Measurements from ENCODE around the gene WNT9A.
"Not testable (repeated sequence)": the region's sequence is repeated elsewhere in the genome, so short reads cannot be mapped to it uniquely, and the experiment has no call there.

WNT9A gene, protein sequence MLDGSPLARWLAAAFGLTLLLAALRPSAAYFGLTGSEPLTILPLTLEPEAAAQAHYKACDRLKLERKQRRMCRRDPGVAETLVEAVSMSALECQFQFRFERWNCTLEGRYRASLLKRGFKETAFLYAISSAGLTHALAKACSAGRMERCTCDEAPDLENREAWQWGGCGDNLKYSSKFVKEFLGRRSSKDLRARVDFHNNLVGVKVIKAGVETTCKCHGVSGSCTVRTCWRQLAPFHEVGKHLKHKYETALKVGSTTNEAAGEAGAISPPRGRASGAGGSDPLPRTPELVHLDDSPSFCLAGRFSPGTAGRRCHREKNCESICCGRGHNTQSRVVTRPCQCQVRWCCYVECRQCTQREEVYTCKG

GRCh38 chr1:227947676-227948492 is at the start of gene WNT9A:
TSS of gene WNT9A (minus strand) at chr1:227947932. CDS start at chr1:227947887, 45 bp downstream.
- DNase-seq, result no peak

DNA sequence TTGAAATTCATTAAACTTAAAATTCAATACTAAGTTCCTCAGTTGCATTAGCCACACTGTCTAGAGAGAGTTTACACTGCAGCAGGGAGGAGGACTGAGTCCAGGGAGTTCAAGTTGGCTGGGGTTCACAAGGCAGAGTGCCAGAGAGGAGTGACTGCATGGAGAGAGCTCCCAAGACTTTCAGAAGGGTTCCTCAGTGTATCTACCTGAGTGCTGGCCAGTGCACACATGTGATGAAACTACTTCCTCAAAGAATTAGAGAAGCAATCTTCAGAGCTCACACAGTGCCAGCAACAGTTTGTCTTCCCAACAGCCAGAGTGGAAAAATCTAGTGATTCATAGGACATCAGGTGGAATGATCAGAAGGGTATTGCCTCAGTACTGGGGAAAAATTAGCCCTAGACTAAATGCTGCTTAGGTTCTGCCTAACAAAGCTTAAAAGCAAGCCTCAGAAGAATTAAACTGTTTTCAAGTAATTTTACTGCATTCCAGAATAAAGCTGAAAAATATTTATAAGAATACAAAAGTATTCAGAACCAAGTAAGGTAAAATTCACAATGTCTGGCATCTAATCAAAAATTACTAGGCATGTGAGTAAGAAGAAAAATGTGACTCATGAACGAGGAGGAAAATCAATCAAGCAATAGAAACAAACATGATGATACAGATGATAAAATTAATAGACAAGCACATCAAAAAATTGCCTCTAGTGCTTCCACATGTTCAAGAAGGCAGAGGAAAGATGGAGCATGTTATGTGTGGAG is 48.6 kb upstream of the WNT9A start:
- no peak for DNase-seq

DNA sequence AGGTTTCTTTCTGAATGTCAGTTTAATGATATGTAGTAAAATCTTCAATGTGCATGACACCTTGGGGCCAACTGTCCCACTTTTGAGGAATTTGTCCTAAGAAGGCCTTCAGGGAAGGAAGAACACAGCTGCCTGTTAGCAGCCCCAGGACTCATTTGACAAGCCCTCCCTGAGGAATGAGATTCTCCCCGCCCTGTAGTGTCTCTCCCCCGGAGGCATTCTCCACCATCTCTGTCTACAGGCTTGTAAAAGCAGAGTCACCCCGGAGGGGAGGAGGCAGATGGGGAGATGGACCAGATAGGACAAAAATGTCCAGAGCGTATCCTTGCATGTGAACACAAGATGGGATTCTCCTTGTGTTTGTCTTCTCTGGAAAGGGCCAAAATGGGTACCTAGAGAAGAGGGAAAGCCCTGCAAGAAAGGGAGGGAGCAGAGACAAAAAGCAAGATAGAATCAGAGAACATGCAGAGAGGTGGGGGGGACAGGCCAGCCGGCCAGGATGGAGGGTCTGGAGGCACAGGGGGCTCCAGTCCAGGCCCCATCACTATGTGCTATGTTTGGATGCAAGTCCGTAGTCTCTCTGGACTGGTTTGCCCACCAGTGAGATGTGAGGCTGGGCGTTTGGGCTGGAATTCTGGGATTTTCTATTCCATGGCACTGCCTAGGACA is 47.0 kb upstream of the WNT9A start:
- DNase-seq, result no peak

DNA sequence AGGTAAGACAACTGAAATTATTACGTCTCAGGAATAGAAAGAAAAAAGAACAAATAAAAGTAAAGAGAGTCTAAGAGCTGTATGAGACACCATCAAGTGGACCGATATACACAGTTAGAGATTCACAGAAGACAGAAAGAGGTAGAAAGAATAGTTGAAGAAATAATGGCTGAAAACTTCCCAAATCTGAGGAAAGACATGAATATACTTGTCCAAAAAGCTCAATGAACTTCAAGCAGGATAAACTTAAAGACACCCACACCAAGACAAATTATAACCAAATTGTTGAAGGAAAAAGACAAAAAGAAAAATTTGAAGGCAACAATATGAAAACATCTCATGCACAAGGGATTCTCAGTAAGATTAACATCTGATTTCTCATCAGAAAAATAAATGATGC is 39.4 kb upstream of the WNT9A start:
- no peak for DNase-seq

DNA sequence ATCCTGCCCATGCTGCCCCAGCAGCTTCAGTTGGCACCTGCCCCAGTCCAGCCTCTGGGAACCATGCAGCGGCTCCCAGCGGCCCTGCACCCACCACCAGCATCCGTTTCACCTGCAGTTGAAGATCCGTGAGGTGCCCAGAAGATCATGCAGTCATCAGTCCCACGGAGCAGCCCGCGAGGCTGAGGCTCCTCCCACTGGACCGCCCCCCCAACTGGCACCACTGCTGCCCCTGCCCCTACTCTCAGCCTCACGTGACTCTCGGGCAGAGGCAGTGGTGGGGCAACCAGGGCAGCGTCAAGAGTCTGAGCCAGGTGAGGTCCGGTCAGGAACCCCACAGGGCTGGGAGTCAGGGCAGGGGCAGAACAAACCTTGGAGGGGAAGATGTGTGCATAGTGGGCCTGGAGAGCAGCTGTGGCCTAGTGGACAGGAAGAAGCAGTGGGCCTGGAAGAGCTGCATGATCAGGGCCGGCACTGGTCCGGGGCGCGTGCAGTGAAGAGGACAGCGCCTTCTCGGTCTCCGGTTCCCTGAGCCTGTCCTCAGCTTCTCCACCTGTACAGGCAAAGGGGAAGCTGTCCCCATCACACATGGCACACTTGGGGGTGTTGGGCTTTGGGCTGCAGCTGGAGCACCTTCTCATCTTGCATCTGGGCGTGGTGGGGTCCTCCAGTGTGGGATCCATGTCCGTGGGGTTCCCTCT is 28.0 kb upstream of the WNT9A start:
- DNase-seq, result not testable (repeated sequence)

GRCh38 chr1:227973724-227974288 is 26.1 kb upstream of the WNT9A start:
- not testable (repeated sequence) for DNase-seq

DNA sequence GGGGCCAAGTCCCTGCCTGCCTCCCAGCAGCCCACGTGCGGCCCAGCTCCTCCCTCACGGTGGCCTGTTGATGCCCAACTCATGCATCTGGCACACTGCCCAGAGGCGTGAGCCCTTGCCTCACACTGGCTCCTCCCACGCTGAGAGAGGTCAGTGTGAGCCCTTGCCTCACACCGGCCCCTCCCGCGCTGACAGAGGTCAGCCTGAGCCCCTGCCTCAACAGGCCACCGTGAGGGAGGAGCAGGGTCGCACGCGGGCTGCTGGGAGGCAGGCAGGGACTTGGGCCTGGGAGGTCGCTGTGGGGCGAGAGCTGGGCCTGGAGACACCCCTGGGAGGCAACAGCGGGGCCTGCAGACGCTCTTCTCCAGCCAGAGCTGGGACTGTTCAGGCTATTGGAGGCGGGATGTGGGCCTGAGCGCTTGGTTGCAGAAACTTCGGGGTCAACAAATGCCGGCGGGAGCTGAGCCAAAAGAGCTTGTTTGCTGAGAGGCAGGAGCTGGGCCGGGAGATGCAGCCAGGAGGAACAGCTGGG is 25.2 kb upstream of the WNT9A start:
- DNase-seq, result not testable (repeated sequence)

- not testable (repeated sequence) for DNase-seq
Observed at GRCh38 chr1:227972283-227972679, 24.5 kb upstream of the WNT9A start.

- DNase-seq, result not testable (repeated sequence)
Observed at GRCh38 chr1:227971643-227972282, 24.0 kb upstream of the WNT9A start.

DNA sequence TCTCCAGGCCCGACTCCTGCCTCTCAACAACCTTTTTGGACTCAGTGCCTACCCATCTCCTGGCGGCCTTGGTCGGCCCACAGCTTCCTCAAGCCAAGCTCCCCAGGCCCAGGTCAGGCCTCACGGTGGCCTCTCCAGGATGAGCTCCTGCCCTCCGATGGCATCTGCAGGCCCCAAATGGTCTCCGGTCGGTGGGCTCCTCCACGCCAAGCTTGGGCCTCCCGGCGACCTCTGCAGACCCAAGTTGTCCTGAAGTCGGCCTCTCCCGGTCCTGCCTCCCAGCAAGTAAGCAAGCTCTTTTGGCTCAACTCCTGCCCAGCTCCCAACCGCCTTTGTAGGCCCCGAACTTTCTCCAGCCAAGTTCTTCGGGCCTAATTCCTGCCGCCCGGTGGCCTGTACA is 23.5 kb upstream of the WNT9A start:
- not testable (repeated sequence) for DNase-seq

GRCh38 chr1:227970076-227970995 is 22.6 kb upstream of the WNT9A start:
- not testable (repeated sequence) for DNase-seq

GRCh38 chr1:227967815-227968214 is 20.1 kb upstream of the WNT9A start:
- DNase-seq, result not testable (repeated sequence)

GRCh38 chr1:227966733-227967132 is 19.0 kb upstream of the WNT9A start:
- not testable (repeated sequence) for DNase-seq

GRCh38 chr1:227961651-227962466 is 14.1 kb upstream of the WNT9A start:
- no peak for DNase-seq

DNA sequence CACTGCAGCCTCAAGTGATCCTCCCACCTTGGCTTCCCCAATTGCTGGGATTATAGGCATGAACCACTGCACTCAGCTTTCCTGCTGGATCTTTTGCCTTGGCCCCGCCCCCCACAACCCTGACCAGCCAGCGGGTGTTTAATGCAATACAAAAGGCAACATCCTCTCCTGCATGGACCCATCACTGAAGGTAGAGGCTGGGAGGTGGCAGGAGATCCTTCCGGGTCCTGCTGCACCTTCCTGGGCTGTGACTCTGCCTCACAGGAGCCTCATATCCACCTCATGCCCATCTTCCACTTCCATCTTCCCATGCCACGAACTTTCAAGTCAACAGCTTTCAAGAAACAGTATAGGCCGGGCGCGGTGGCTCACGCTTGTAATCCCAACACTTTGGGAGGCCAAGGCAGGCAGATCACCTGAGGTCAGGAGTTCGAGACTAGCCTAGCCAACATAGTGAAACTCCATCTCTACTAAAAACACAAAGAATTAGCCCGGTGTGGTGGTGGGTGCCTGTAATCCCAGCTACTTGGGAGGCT is 11.7 kb upstream of the WNT9A start:
- no peak for DNase-seq

- DNase-seq, result no peak
Observed at GRCh38 chr1:227958617-227959324, 11.0 kb upstream of the WNT9A start.

GRCh38 chr1:227955808-227956207 is 8.1 kb upstream of the WNT9A start:
- no peak for DNase-seq

Data from activated effector memory CD4-positive, alpha-beta T cell treated with Interleukin-2 at 50 U/mL for 16 hours (primary cell).